ENCODE measurements around the gene MRPS34.

GRCh38 chr16:1787056-1787321, 14.1 kb upstream of the MRPS34 start:
- no peak for TF ChIP-seq CTCF (IDR thresholded peaks at IDR 0.05)
- TF ChIP-seq POLR2A (IDR thresholded peaks at IDR 0.05): no peak

All from body of pancreas (tissue), 4 donors.